ENCODE measurements around the gene PNPLA7.
"Not testable (repeated sequence)": the region's sequence is repeated elsewhere in the genome, so short reads cannot be mapped to it uniquely, and the experiment has no call there.

- not testable (repeated sequence) for TF ChIP-seq CTCF (IDR thresholded peaks at IDR 0.05); POLR2AphosphoS5 (IDR thresholded peaks at IDR 0.05; ENCODE audit: insufficient read depth in 1 of 2, low read depth in 1 of 2); POLR2A (IDR thresholded peaks at IDR 0.05)
These were observed 17.2 kb downstream of the PNPLA7 start for GRCh38 chr9:137532891-137533468.
